Activated T-cell treated with anti-CD3 and anti-CD28 coated beads, Interleukin-2, amount 50 U/mL, for 48 hours (primary cell): ENCODE measurements around the gene SPATA31E1.
"Not testable (repeated sequence)": the region's sequence is repeated elsewhere in the genome, so short reads cannot be mapped to it uniquely, and the experiment has no call there.

Experiments
- DNase-seq, 2 experiments: peaks; one replicate each; pipeline ENCODE4 v3.0.0-alpha.2; 2020

SPATA31E1 gene

GRCh38 chr9:87937352-87937751 is 54.7 kb downstream of the SPATA31E1 start:
- DNase-seq = not testable (repeated sequence)

GRCh38 chr9:87937918-87938317 is 55.2 kb downstream of the SPATA31E1 start:
- not testable (repeated sequence) for DNase-seq

GRCh38 chr9:87938336-87938735 is 55.7 kb downstream of the SPATA31E1 start:
- DNase-seq = not testable (repeated sequence)
